Left ventricle myocardium inferior (tissue), 1 donor: ENCODE results near the gene TNIK. TPM values are rescaled to one million over a fixed set of nuclear protein-coding genes. Genes with fewer than 3 reads are reported as not detected.

ENCODE experiments used
- DNase-seq: peaks from one replicate; pipeline ENCODE4 v3.0.0-alpha.2; 2020
- H3K27ac ChIP-seq: fragments of 200-600 bp; replicated peaks from 2 replicates; pipeline ENCODE4 v1.8.0; 2021
- H3K27me3 ChIP-seq: fragments of 200-600 bp; 2 replicates; pipeline ENCODE4 v1.8.0; 2021; ENCODE audit warnings: low read depth
- H3K36me3 ChIP-seq: fragments of 200-600 bp; 2 replicates; pipeline ENCODE4 v1.8.0; 2021
- H3K4me1 ChIP-seq: fragments of 200-600 bp; 2 replicates; pipeline ENCODE4 v1.8.0; 2021
- H3K4me3 ChIP-seq: fragments of 200-600 bp; 2 replicates; pipeline ENCODE4 v1.8.0; 2021; ENCODE audit warnings: mild to moderate bottlenecking, moderate library complexity
- H3K9me3 ChIP-seq: fragments of 200-600 bp; replicated peaks from 2 replicates; pipeline ENCODE4 v1.8.0; 2021
- CTCF ChIP-seq: fragments of 200-600 bp; IDR thresholded peaks from 2 replicates; pipeline ENCODE4 v1.8.0; 2021; ENCODE audit warnings: antibody characterized with exemption, mild to moderate bottlenecking, borderline replicate concordance
- intact Hi-C: fragments of 100-400 bp; cut with micrococcal nuclease; formaldehyde crosslinking; loops from one replicate; pipeline ENCODE4 v1.11.0; 2022
- total RNA-seq: library from RNA; stranded (reverse); fragmentation: NEBNext Ultra II Directional; extraction: Animal tissue kit (Norgen Biotek cat#: 25700); gene quantifications from one replicate; pipeline ENCODE4 v1.2.1, GENCODE V29; 2021
- donor health status: DM: no; HTN: yes; CAD: no; lungs with severe emphysema.

The TNIK gene
- total RNA-seq, 1 donor from 2014 or later = 28.6 TPM

- H3K36me3 ChIP-seq = no peaks in the 10 kb centered on the region
- DNase-seq = no peak
- no peak for TF ChIP-seq CTCF
- intact Hi-C loops = no loop called here
- H3K9me3 ChIP-seq = no peaks in the 10 kb centered on the region
- no peak overlapping the region for H3K27ac ChIP-seq
- peaks cover 7% of the 10 kb centered on the region for H3K4me1 ChIP-seq
- H3K4me3 ChIP-seq = no peak overlapping the region
- no peaks in the 10 kb centered on the region for H3K27me3 ChIP-seq
Measured at GRCh38 chr3:171485338-171485737, 25.1 kb upstream of the TNIK start.

- Histone ChIP-seq H3K4me3 (no peak overlapping the region), H3K27me3 (no peaks in the 10 kb centered on the region)
- TF ChIP-seq CTCF = no peak
Measured at GRCh38 chr3:171481011-171481410, 20.8 kb upstream of the TNIK start.

GRCh38 chr3:171480526-171480925 is 20.3 kb upstream of the TNIK start:
- Histone ChIP-seq H3K36me3 (no peaks in the 10 kb centered on the region), H3K27me3 (no peaks in the 10 kb centered on the region), H3K4me3 (no peak overlapping the region), H3K4me1 (peaks cover 7% of the 10 kb centered on the region), H3K27ac (no peak overlapping the region), H3K9me3 (peaks cover 5% of the 10 kb centered on the region)
- no peak for DNase-seq
- intact Hi-C loops = no loop called here
- TF ChIP-seq CTCF = no peak

More at GRCh38 chr3:171481011-171481410, 20.8 kb upstream of the TNIK start:
- no peak overlapping the region for H3K27ac ChIP-seq
- DNase-seq = no peak
- H3K36me3 ChIP-seq = no peaks in the 10 kb centered on the region
- peaks cover 5% of the 10 kb centered on the region for H3K9me3 ChIP-seq
- intact Hi-C loops = no loop called here
- H3K4me1 ChIP-seq = peaks cover 7% of the 10 kb centered on the region

GRCh38 chr3:171476532-171477102 is 16.4 kb upstream of the TNIK start:
- peaks cover 7% of the 10 kb centered on the region for H3K4me1 ChIP-seq
- H3K36me3 ChIP-seq = no peaks in the 10 kb centered on the region
- intact Hi-C loops = no loop called here
- H3K27ac ChIP-seq = no peak overlapping the region
- H3K4me3 ChIP-seq = no peak overlapping the region
- no peak for DNase-seq
- peaks cover 5% of the 10 kb centered on the region for H3K9me3 ChIP-seq
- no peak for TF ChIP-seq CTCF
- no peaks in the 10 kb centered on the region for H3K27me3 ChIP-seq

GRCh38 chr3:171472552-171472951 is 12.3 kb upstream of the TNIK start:
- Histone ChIP-seq H3K27me3 (peaks cover 3% of the 10 kb centered on the region), H3K27ac (no peak overlapping the region), H3K4me3 (no peak overlapping the region), H3K4me1 (no peaks in the 10 kb centered on the region), H3K36me3 (no peaks in the 10 kb centered on the region), H3K9me3 (peaks cover 4% of the 10 kb centered on the region)
- intact Hi-C loops = no loop called here
- DNase-seq = no peak
- TF ChIP-seq CTCF = no peak
